Hematopoietic multipotent progenitor cell treated with erythropoietin and hydrocortisone succinate and interleukin-3 and kit ligand, for 8 days (in vitro differentiated cells): ENCODE measurements around the gene TIPIN.
"Not testable (repeated sequence)": the region's sequence is repeated elsewhere in the genome, so short reads cannot be mapped to it uniquely, and the experiment has no call there.

Experiments used
- DNase-seq: peaks from one replicate; pipeline ENCODE4 v3.0.0-alpha.2; 2015

TIPIN gene

GRCh38 chr15:66356359-66357236 is at the start of gene TIPIN:
Gene TIPIN (minus strand): TSS chr15:66356685. CDS start chr15:66352947, 3,738 bp downstream.
- peak; percentile 96 for DNase-seq

GRCh38 chr15:66405615-66406014 is 49.1 kb upstream of the TIPIN start:
- no peak for DNase-seq

- no peak for DNase-seq
These were observed 48.5 kb upstream of the TIPIN start for GRCh38 chr15:66405007-66405406.

- DNase-seq: no peak
These were observed 48.0 kb upstream of the TIPIN start for GRCh38 chr15:66404532-66404931.

GRCh38 chr15:66404122-66404521 is 47.6 kb upstream of the TIPIN start:
- no peak for DNase-seq

GRCh38 chr15:66403323-66403722 is 46.8 kb upstream of the TIPIN start:
- no peak for DNase-seq

- no peak for DNase-seq
These were observed 46.3 kb upstream of the TIPIN start for GRCh38 chr15:66402761-66403284.

- DNase-seq: no peak
These were observed 44.9 kb upstream of the TIPIN start for GRCh38 chr15:66401130-66402021.

GRCh38 chr15:66400351-66400774 is 43.9 kb upstream of the TIPIN start:
- no peak for DNase-seq

- DNase-seq: no peak
These were observed 42.8 kb upstream of the TIPIN start for GRCh38 chr15:66399276-66399675.

- DNase-seq: peak; percentile 77
These were observed 38.4 kb upstream of the TIPIN start for GRCh38 chr15:66394915-66395314.

GRCh38 chr15:66394472-66394871 is 38.0 kb upstream of the TIPIN start:
- peak; percentile 26 for DNase-seq

- not testable (repeated sequence) for DNase-seq
These were observed 36.6 kb upstream of the TIPIN start for GRCh38 chr15:66393037-66393436.

- peak; percentile 46 for DNase-seq
These were observed 34.2 kb upstream of the TIPIN start for GRCh38 chr15:66390678-66391077.

GRCh38 chr15:66389859-66390381 is 33.4 kb upstream of the TIPIN start:
- DNase-seq: no peak

- DNase-seq: no peak
These were observed 32.8 kb upstream of the TIPIN start for GRCh38 chr15:66389098-66389858.

GRCh38 chr15:66388576-66388975 is 32.1 kb upstream of the TIPIN start:
- DNase-seq: no peak

- no peak for DNase-seq
These were observed 31.5 kb upstream of the TIPIN start for GRCh38 chr15:66388043-66388363.

GRCh38 chr15:66387163-66388042 is 30.9 kb upstream of the TIPIN start:
- DNase-seq: peak; percentile 45

GRCh38 chr15:66386204-66387123 is 30.0 kb upstream of the TIPIN start, which contains the start of gene MAP2K1:
Gene MAP2K1 (plus strand): TSS chr15:66386912. CDS start chr15:66387348, 436 bp downstream.
- DNase-seq: peak; percentile 97
